ENCODE data around the gene CPNE2. TPM values are rescaled to one million over a fixed set of nuclear protein-coding genes. Genes with fewer than 3 reads are reported as not detected.

Gene CPNE2
- total and polyA plus RNA-seq, 10 of the 15 experiments (the other 5 are each of a cell fraction or from before 2014, with no cell fraction given), result 3.1 to 22.1 (median 9.9) TPM

- no peaks in the 10 kb centered on the region for H4K20me1 ChIP-seq (ENCODE audit: control insufficient read depth, insufficient read depth)
- no peak overlapping the region for H3K27ac ChIP-seq (ENCODE audit: control insufficient read depth, insufficient read depth)
- RAD21 ChIA-PET (ENCODE audit: unreplicated experiment), result no interaction called here
- FAIRE-seq (no peak), DNase-seq (ENCODE audit: low read depth, low spot score) (no peak), ATAC-seq (no peak)
- no peak overlapping the region for H2AFZ ChIP-seq (ENCODE audit: control insufficient read depth, low read depth, low read length)
- CTCF ChIA-PET, result no interaction called here
- no peaks in the 10 kb centered on the region for H3K36me3 ChIP-seq (ENCODE audit: control insufficient read depth in 2 of 2, insufficient read depth in 2 of 2, low read length in 1 of 2)
- no peaks in the 10 kb centered on the region for H3K27me3 ChIP-seq (replicated peaks in 1 of 2; ENCODE audit: control insufficient read depth in 2 of 2, insufficient read depth in 2 of 2, low read length in 1 of 2)
- SMC1A ChIA-PET (ENCODE audit: uncharacterized antibody, unreplicated experiment), result no interaction called here
- in situ Hi-C loops (cut with MboI), result no loop called here
- H3K9ac ChIP-seq (ENCODE audit: control insufficient read depth, insufficient read depth, low read length), result no peak overlapping the region
- POLR2A ChIA-PET, result no interaction called here
- WGBS (ENCODE audit: insufficient coverage, insufficient replicate concordance, low lambda C conversion rate, missing lambda C conversion rate), result 74% methylated on average over 10 of the region's 10 CpGs
- no peak overlapping the region for H3K4me2 ChIP-seq (ENCODE audit: control insufficient read depth, insufficient read depth)
- no peaks in the 10 kb centered on the region for H3K9me3 ChIP-seq (replicated peaks; ENCODE audit: control insufficient read depth, insufficient read depth, low read length)
- H3K79me2 ChIP-seq (ENCODE audit: control insufficient read depth, insufficient read depth, low read length), result no peaks in the 10 kb centered on the region
- TF ChIP-seq RCOR1 (conservative IDR thresholded peaks at IDR 0.05; ENCODE audit: low read depth, low read length) (no peak), EGR1 (IDR thresholded peaks at IDR 0.05; ENCODE audit: borderline replicate concordance in 1 of 2, low read depth in 2 of 2, low read length in 2 of 2) (no peak), ZNF274 (IDR thresholded peaks at IDR 0.05; ENCODE audit: insufficient read depth, insufficient read length) (no peak), TAF1 (IDR thresholded peaks at IDR 0.05; ENCODE audit: borderline replicate concordance, low read depth, low read length) (no peak), SIN3A (IDR thresholded peaks at IDR 0.05; ENCODE audit: low read depth, low read length) (no peak), ZNF622 (IDR thresholded peaks at IDR 0.05) (no peak), CHD1 (IDR thresholded peaks at IDR 0.05; ENCODE audit: low read depth, low read length) (no peak), ASH2L (IDR thresholded peaks at IDR 0.05; ENCODE audit: borderline replicate concordance, low read depth) (no peak), CHD4 (IDR thresholded peaks at IDR 0.05) (no peak), NBN (IDR thresholded peaks at IDR 0.05) (no peak)
- TF ChIP-seq, protein P1, sequence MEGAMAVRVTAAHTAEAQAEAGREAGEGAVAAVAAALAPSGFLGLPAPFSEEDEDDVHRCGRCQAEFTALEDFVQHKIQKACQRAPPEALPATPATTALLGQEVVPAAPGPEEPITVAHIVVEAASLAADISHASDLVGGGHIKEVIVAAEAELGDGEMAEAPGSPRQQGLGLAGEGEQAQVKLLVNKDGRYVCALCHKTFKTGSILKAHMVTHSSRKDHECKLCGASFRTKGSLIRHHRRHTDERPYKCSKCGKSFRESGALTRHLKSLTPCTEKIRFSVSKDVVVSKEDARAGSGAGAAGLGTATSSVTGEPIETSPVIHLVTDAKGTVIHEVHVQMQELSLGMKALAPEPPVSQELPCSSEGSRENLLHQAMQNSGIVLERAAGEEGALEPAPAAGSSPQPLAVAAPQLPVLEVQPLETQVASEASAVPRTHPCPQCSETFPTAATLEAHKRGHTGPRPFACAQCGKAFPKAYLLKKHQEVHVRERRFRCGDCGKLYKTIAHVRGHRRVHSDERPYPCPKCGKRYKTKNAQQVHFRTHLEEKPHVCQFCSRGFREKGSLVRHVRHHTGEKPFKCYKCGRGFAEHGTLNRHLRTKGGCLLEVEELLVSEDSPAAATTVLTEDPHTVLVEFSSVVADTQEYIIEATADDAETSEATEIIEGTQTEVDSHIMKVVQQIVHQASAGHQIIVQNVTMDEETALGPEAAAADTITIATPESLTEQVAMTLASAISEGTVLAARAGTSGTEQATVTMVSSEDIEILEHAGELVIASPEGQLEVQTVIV (IDR thresholded peaks at IDR 0.05; ENCODE audit: borderline replicate concordance, partially characterized antibody), result no peak
- H3K4me3 ChIP-seq, result no peak overlapping the region
- no TSS peak for BruUV-seq (replicated peaks)
- intact Hi-C loops (cut with micrococcal nuclease; ENCODE audit: unreplicated experiment), result no loop called here
- peaks cover 20% of the 10 kb centered on the region for H3K4me1 ChIP-seq (ENCODE audit: control insufficient read depth, insufficient read depth, low read length)
These were observed 22.8 kb downstream of the CPNE2 start for GRCh38 chr16:57115168-57115513.
